ENCODE results near the gene PRKG1. TPM values are rescaled to one million over a fixed set of nuclear protein-coding genes. Genes with fewer than 3 reads are reported as not detected.

Gene PRKG1
- polyA plus RNA-seq, 4 donors: 12.7 to 21.2 (median 15.0) TPM

DNA sequence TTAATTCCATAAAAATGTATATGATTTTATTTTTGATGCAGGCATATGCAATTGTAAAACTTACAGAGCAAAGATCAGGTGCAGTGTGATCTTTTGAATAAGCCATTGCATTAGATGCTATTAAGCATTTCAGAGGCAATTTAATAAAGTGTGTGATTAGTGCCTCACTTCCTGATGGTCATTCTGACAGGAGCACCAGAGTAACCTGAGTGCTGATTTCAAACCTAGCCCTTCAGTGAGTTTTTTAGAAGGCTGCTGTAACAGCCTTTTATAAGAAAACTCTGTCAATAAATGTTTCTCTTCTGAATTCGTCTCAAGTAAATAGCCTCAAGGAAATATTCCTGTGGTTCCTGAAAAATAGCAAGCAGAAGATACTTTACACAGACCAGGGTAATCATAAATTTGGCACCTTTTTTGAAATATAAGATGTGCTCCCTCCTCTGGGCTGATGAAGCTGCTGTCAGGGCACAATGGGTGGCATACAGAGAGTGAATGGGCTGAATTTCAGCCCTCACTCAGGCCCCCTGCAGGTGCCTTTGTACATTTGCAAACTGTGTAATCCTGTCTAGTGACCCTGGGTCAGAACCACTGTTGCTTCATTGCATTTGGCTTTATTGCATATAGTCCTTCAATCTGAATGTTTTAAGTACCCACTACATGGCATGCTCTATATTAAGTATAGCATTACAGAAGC lies 818.8 kb downstream of the PRKG1 start:
- no peak for DNase-seq (ENCODE audit: low read depth in 4 of 4, low spot score in 3 of 4)

DNA sequence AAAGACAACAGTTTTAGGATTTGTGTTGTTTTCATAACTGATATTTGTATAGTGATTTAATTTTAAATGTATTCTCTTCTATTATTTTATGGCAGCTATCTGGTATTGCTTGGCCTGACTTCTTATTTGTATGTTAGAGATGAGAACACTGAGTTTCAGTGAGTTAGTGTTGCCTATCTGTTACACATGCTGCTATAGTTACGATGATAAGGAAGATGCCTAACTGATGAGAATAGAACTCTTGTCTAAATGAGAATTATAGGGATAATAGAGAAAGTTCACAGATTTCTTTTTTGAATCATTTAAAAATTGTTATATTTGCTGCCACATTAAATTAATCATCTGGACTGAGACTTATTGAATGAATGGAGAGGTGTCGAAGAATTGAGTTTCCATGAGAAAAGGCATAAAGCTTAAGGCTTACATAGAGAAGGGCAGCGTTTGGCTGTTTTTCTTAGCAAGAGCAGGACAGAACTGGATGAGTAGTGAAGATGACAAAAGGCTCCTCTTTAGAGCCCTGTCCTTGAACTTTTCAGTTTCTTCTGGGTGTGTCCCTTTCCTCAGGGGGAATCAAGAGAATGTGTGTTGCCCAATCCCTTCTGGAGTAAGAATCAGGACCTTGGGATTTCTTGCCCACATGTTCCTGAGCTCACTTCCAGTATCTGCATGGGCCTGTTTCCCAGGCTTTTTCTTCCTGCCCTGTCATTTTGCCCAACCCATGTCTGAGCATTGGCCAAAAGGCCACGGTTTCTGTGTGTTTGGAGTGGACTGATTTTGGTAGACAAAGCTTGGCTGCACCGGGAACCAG lies 820.7 kb downstream of the PRKG1 start:
- DNase-seq (ENCODE audit: low read depth in 4 of 4, low spot score in 3 of 4): no peak

DNA sequence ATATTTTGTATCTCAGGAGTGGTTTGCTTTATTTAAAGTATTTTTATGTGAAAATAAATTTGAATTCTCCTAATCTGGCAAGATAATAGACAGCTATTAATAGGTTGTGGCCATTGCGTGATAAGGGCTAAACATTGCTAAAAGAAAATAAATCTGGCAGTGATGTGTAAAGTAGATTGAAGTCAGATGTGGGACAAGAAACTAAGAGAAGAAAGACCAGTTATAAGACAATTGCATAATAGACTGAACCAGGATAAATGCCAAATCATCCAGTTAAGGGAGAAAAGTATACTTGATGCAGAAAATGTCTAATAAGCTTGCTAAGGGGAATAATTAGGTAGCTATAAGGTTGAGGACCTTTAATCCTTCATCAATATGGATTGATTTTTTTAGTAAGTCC lies 822.6 kb downstream of the PRKG1 start:
- DNase-seq (ENCODE audit: low read depth in 4 of 4, low spot score in 3 of 4): no peak

DNA sequence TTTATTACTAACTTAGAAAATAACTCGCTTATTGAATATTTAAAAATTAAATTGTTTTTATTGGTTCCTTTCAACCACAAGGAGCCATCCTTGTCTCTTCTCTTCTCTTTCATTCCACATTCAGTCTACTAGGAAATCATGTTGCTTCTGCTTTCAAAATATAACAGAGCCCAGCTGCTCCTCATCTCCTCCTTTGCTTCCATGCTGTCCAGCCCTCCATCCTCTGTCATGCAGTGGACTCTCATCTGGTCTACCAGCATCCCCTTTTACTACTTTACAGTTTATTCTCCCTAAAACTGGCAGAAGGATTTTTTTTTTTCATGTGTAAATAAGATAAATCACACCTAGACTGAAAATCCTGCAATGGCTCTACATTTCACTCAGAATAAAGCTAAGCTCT lies 823.3 kb downstream of the PRKG1 start:
- no peak for DNase-seq (ENCODE audit: low read depth in 4 of 4, low spot score in 3 of 4)

DNA sequence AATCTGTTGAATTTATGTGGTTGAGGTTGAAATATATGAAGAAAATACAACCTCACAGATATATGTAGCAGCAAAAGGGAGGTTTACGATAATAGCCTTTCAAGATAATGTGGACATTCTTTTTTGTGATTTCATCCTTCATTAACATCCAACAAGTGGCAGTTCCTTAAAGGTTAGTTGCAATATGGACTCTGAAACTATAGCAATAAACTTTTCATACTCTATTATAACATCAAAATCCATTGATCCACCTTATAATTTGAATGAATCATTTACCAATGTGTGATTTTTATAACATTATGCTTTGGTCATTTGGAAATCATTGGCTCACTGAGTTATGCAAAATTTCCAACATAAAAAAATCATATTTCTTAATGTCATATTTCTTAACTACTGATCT lies 825.9 kb downstream of the PRKG1 start:
- no peak for DNase-seq (ENCODE audit: low read depth in 4 of 4, low spot score in 3 of 4)

DNA sequence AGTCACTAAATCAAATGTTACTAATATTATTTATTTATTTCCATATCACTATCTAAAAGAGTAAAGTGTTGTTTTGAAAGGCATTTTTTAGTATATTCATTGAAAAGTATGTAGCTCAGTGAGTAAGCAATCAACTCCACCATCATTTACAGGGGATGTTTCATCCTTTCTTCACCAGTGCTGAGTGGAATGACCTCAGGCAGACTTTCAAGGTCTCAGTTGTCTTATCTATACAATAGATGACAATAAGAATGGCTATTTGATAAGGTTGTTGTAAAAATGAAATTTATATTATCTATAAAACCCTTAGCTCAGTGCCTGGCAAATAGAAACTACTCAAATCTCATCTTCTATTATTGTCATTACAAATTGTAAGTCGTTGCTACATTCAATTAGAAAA lies 829.4 kb downstream of the PRKG1 start:
- no peak for DNase-seq (ENCODE audit: low read depth in 4 of 4, low spot score in 3 of 4)

DNA sequence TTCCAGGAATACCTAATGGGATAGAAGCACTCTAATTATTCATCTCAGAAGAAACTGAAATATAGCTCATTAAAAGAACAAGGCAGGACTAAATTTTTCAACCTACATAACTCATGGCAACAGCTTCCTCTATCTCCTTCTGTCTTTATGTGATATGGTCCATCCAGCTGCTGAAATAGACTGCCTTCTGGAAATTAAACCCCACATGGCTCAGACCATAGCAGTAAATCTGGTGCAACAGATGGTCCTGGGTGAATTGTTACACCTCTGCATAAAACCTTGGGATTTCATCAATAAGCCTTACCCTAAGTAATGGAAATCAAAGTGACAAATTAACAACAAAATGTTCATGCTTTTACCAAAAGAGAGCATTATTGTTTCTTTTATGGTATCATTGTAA lies 830.7 kb downstream of the PRKG1 start:
- no peak for DNase-seq (ENCODE audit: low read depth in 4 of 4, low spot score in 3 of 4)

DNA sequence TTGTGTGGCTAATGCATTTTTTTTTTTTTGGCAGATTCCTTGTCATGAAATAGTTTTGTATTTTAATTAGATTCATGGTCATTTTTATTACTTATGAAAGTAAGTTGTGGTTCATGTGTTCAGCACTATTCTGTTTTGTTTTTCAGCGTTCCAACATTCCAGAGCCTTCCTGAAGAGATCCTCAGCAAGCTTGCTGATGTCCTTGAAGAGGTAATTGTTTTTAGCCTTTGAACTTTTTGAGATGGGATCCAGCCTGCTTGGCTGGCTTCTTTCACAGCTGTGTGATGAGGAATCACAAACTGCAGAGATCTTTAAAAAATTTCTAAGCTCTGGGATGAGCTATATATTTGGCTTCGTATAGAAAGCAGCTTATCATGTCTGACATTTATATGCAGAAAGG lies 833.1 kb downstream of the PRKG1 start:
- no peak for DNase-seq (ENCODE audit: low read depth in 4 of 4, low spot score in 3 of 4)

DNA sequence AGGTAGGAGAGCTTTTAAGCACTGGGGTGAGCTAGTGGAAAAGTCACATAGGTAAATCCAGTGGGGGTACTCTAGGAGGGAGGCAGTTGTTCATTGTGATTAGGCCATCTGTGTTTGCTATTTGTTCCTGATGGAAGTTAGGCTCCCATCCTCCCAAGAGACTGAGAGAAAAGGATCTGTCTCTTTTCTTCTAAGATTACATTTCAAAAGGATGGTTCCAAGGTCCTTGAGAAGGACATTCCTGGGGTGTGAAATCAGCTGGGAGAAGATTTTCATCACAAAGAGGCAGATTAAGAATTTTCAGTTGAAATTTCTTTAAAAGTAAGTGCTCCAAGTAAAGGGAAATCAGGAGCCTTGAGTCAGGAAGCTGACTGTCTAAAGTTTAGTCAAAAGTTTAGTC lies 835.9 kb downstream of the PRKG1 start:
- DNase-seq (ENCODE audit: low read depth in 4 of 4, low spot score in 3 of 4): no peak

DNA sequence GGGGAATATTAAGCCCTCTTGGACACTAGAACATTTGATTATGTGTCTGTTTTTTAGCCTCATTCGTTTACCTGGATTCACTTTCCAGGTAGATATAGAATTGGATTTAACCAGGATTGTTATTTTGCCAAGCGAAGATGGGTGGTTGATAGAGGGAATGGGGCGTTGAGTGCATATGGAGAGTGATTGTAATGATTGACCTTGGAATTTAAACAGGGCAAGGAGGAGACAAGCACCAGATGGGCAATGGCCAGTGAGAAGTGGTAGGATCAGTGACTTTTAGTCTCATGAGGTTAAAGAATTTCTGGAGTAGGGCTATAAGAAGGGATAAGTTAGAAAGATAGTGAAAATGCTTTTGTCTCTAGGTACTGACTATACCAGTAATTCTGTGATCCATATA lies 836.3 kb downstream of the PRKG1 start:
- DNase-seq (ENCODE audit: low read depth in 4 of 4, low spot score in 3 of 4): no peak

DNA sequence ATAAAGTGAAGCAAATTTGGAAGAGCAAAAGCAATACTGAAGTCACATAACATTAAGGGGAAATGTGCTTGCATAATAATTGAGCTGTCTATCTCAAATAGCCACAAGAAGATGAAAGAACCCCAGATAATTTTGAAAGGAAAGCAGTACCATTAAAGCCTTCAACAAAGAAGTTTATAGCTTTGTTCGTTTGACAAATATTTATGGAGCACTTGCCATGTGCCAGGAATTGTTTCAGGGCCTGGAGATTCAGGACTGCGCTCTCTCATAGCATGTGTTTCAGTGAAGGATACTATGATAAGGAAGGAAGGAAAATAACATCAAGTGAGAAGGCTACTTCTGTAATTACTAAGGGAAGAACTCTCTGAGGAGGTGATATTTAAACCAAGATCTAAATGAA lies 837.4 kb downstream of the PRKG1 start:
- no peak for DNase-seq (ENCODE audit: low read depth in 4 of 4, low spot score in 3 of 4)

DNA sequence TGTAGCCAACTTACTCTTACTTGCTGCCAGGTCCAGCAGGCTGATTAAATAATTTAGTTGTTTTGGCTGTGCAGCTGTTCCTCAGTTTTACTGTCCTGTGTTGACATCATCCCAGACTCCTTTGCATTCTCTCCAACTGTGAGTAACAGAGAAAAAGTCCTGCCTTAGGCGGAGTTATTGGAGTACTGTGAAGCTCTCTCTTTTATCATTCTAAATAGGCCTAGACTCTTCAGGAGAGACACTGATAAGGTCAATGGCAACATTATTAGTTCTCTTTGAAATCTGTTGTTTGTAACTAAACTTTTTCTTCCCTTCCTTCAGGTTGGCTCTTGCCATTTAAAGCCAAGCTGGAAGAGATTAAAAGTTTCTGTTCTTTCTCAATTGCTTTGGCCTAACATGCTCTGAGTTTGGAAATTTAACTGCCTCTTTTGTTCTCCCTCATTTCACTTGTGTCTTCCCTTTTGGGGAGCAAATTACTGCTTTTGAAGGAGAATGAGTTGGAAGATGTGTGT lies 840.8 kb downstream of the PRKG1 start:
- DNase-seq (ENCODE audit: low read depth in 4 of 4, low spot score in 3 of 4): no peak

DNA sequence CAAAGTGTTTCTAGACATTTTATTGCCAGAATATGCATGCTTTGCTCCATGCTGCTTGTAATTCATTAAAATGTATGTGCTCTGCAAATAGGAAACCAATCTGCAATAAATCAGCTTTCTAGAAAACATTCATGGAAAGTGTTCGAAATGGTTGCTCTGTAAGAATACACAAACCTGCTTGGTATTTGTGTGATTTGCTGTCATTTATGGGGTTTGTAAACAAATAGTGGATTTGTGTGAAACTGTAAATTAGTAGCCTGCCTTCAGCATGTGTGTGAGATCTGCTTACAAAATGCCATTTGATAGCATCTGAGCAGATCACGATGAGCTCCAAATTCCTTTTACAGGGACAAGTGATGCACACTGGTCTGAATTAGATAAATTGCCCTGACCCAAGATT lies 844.2 kb downstream of the PRKG1 start:
- DNase-seq (ENCODE audit: low read depth in 4 of 4, low spot score in 3 of 4): no peak

DNA sequence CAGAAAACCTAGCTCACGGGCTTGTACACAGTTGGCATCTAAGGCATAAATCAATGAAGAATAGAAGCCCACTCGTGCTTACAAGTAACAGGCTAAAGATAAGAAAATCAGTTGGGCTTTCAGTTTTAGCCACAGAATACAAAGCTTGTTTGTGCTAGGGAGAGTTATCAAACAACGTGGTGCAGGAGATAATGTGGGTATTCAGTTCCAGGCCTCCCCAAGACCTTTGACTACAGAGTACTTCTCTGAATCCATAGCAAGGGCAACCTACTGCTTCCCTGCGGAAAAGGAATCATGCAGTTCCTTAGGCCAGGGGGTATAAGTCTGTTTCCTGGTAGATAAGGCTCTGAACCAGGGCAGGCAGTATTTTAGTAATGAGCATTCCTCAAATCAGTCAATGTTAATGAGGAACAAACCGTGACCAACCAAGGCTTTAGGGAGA lies 844.6 kb downstream of the PRKG1 start:
- DNase-seq (ENCODE audit: low read depth in 4 of 4, low spot score in 3 of 4): no peak

DNA sequence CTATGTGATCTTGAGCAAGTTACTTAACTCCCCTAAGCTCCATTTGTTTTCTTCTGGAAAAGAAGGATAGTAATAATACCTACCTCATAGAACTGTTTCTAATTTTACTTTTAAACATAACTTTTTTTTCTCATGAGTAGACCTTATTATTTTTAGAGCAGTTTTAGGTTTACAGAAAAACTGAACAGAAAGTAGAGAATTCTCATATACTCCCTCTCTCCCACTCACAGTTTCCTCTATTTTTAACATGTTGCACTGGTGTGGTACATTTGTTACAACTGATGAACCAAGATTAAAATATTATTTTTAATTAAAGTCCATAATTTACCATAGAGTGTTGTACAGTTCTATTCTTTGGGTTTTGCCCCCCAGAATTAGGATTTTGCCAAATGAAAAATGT lies 846.4 kb downstream of the PRKG1 start:
- DNase-seq (ENCODE audit: low read depth in 4 of 4, low spot score in 3 of 4): no peak

DNA sequence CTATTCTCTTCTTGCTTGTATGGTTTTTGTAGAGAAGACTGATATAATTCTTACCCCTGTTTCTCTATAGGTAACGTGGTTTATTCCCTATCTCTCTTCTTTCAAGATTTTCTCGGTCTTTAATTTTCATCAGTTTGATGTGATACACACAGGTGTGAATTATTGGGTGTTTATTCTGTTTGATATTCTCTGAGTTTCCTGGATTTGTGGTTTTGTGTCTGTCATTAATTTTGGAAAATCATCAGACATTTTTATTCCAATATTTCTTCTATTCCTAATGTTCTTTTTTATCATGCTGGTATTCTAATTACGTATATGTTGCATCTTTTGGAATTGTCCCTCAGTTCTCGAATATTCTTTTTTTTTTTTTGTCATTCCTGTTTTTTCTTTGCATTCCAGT lies 850.1 kb downstream of the PRKG1 start:
- no peak for DNase-seq (ENCODE audit: low read depth in 4 of 4, low spot score in 3 of 4)

DNA sequence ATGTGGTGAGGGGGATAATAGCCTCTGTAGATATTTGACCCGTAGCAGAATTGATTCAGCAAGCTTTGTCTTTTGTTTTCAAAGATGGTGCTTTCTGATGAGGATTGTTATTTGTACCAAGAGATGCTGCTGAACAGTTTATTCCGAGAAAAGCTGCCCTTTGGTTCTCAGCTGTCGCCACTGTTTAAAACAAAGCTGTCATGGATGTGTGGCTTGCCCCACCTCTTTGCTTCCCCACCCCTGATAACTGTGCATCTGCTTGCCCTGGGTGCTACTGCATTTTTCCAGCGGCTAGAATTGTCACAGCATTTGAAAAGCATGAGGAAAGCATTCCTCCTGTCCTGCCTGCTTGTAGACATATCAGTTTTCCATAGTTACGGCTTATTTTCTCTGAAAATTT lies 852.0 kb downstream of the PRKG1 start:
- DNase-seq (ENCODE audit: low read depth in 4 of 4, low spot score in 3 of 4): no peak

DNA sequence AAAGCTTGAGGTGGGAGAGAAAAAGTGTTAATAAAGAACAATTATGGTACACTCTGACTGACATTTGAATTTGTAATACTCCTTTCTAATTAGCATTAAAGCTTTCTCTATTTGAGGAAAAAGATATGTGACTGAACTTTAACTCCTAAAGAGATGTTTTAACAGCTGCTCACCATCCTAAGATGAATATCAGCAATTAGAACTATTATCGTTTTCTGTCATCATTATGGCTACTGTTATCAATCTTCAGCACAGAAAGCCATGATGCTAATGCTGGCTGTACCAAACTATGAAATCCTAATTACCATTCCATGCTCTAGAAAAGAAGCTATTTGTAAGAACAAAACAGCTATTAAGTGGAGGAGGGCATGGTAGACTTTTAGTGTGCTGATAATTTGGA lies 853.9 kb downstream of the PRKG1 start:
- no peak for DNase-seq (ENCODE audit: low read depth in 4 of 4, low spot score in 3 of 4)

DNA sequence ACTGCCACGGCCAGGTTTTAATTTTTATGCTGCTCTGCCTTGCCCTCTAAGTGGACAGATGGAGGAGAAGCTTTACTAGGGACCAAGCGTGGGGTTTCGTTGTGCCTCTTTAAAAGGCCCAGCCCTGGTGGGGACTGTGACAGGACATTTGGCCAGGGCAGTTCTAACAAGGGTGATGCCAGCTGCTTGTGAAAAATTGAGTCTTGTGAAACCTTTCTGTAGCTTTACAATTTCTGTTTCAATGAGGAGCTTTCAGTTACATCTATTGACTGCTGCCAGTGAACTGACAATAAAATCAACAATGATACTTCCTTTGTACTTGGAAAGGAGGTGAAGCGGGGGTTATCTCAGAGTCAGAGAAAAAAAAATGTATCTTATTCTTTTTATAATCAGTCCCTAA lies 858.2 kb downstream of the PRKG1 start:
- DNase-seq (ENCODE audit: low read depth in 4 of 4, low spot score in 3 of 4): no peak

DNA sequence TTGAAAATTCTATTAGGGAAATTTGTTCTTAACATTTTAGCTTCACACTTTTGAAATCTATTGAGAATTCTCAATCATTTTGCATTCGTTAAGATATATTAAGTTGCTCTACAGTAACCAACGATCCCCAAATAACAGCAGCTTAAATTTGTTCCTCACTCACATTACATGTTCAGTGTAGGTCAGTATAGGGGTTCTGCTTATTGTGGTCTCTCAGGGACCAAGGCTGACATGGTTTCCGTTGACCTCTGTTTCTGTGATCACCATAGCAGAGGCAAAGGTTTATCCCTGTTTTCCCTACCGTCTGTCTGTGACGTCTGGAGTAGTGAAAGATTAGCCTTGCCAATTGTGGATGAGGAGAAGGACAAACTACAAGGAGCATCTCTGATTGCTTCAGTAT lies 860.1 kb downstream of the PRKG1 start:
- no peak for DNase-seq (ENCODE audit: low read depth in 4 of 4, low spot score in 3 of 4)

DNA sequence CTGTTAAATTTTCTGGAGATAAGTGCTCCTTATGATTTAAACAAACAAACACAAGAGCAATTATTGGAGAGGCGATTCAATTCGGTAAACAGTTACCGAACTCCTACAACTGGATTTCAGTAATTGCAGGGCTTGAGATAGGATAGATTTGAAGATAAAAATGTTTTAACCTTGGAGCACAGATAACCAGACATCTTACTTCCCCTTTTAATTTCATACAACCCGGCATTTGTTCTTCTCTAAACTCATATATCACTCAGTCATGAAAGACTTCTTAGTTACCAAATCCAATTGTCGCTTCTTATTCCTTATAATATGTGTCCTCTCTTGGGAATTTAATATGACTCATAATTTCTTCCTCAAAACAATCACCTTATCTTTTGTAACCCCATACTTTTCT lies 861.1 kb downstream of the PRKG1 start:
- DNase-seq (ENCODE audit: low read depth in 4 of 4, low spot score in 3 of 4): no peak
